Activated B cell treated with CpG ODN at 0.5 μM for 24 hours (primary cell): Measurements from ENCODE around the gene ZC3H18. TPM values are rescaled to one million over a fixed set of nuclear protein-coding genes. Genes with fewer than 3 reads are reported as not detected.

Source experiments
- ATAC-seq: fragments of 200-7000 bp; cut with Tn5 transposase; one replicate; pipeline ENCODE4 v1.10.0; 2021; ENCODE audit warnings: low read depth, mild to moderate bottlenecking, moderate library complexity
- CTCF ChIA-PET: fragments of 350-600 bp; sonication (Branson Sonifier 250); formaldehyde crosslinking; loops from one replicate; lab custom pipeline; 2021; ENCODE audit warnings: antibody characterized with exemption; lab: Charles Lee
- POLR2A ChIA-PET: fragments of 350-600 bp; sonication (Branson Sonifier 250); formaldehyde crosslinking; loops from one replicate; lab custom pipeline; 2021; ENCODE audit warnings: antibody characterized with exemption; lab: Charles Lee
- DNase-seq: peaks from one replicate; pipeline ENCODE4 v3.0.0; 2022
- H3K27ac Mint-ChIP-seq: one replicate; pipeline ENCODE4 v1.8.0; 2020; ENCODE audit warnings: mixed read lengths
- H3K27me3 Mint-ChIP-seq: one replicate; pipeline ENCODE4 v1.8.0; 2021; ENCODE audit warnings: mixed read lengths
- H3K36me3 Mint-ChIP-seq: one replicate; pipeline ENCODE4 v1.8.0; 2021; ENCODE audit warnings: low read depth, mixed read lengths
- H3K4me1 Mint-ChIP-seq: one replicate; pipeline ENCODE4 v1.8.0; 2021; ENCODE audit warnings: mixed read lengths
- H3K4me3 Mint-ChIP-seq: one replicate; pipeline ENCODE4 v1.8.0; 2020; ENCODE audit warnings: mild to moderate bottlenecking, mixed read lengths
- H3K9me3 Mint-ChIP-seq: one replicate; pipeline ENCODE4 v1.8.0; 2020; ENCODE audit warnings: mixed read lengths
- intact Hi-C: fragments of 100-400 bp; cut with micrococcal nuclease; formaldehyde crosslinking; loops from one replicate; pipeline ENCODE4 v1.15.1; 2024
- total RNA-seq: library from RNA; stranded (reverse); gene quantifications from 2 replicates; pipeline ENCODE4 v1.2.3, GENCODE V29; 2022
- TF ChIP-seq, protein P1 (sequence below): fragments of 200-600 bp; IDR thresholded peaks from one replicate; pipeline ENCODE4 v1.8.0; 2022; ENCODE audit warnings: antibody characterized with exemption, mild to moderate bottlenecking

Gene ZC3H18
- total RNA-seq, 1 donor from 2014 or later = 74.2 TPM

GRCh38 chr16:88593061-88593460, 22.9 kb downstream of the ZC3H18 start:
- TF ChIP-seq, protein P1, sequence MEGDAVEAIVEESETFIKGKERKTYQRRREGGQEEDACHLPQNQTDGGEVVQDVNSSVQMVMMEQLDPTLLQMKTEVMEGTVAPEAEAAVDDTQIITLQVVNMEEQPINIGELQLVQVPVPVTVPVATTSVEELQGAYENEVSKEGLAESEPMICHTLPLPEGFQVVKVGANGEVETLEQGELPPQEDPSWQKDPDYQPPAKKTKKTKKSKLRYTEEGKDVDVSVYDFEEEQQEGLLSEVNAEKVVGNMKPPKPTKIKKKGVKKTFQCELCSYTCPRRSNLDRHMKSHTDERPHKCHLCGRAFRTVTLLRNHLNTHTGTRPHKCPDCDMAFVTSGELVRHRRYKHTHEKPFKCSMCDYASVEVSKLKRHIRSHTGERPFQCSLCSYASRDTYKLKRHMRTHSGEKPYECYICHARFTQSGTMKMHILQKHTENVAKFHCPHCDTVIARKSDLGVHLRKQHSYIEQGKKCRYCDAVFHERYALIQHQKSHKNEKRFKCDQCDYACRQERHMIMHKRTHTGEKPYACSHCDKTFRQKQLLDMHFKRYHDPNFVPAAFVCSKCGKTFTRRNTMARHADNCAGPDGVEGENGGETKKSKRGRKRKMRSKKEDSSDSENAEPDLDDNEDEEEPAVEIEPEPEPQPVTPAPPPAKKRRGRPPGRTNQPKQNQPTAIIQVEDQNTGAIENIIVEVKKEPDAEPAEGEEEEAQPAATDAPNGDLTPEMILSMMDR = no peak
- Mint-ChIP-seq H3K4me3 (no peak overlapping the region), H3K9me3 (no peaks in the 10 kb centered on the region), H3K36me3 (peaks cover 55% of the 10 kb centered on the region), H3K27ac (no peak overlapping the region), H3K4me1 (peaks cover 8% of the 10 kb centered on the region), H3K27me3 (no peaks in the 10 kb centered on the region)
- CTCF ChIA-PET = no interaction called here
- ATAC-seq (no peak), DNase-seq (no peak)
- intact Hi-C loops = no loop called here
- POLR2A ChIA-PET = no interaction called here

DNA sequence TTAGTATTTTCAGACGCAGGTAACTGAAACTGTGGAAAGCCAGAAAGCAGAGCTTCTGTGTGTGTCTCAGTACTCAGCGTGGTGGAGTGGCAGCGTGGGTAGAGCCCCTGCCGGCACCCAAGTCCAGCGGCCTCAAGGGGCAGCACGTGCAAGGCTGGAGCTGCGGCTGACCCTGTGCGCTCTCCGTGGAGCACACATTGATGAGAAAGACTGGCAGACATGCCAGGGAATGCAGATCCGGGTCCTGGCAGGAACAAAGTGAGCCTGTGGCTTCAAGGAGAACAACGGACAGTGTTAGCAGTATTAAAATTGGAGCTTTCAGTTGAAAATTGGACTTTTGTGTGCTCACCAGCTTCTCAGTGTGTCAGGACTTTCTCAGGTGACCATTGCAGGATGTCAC, 23.3 kb downstream of the ZC3H18 start:
- H3K4me1 Mint-ChIP-seq = peaks cover 8% of the 10 kb centered on the region
- H3K9me3 Mint-ChIP-seq = no peaks in the 10 kb centered on the region
- intact Hi-C loops = no loop called here
- TF ChIP-seq, protein P1 = no peak
- ChIA-PET POLR2A (no interaction called here), CTCF (no interaction called here)
- no peak overlapping the region for H3K4me3 Mint-ChIP-seq
- H3K27ac Mint-ChIP-seq = no peak overlapping the region
- no peak for DNase-seq
- no peaks in the 10 kb centered on the region for H3K27me3 Mint-ChIP-seq
- H3K36me3 Mint-ChIP-seq = peaks cover 55% of the 10 kb centered on the region
- no peak for ATAC-seq

DNA sequence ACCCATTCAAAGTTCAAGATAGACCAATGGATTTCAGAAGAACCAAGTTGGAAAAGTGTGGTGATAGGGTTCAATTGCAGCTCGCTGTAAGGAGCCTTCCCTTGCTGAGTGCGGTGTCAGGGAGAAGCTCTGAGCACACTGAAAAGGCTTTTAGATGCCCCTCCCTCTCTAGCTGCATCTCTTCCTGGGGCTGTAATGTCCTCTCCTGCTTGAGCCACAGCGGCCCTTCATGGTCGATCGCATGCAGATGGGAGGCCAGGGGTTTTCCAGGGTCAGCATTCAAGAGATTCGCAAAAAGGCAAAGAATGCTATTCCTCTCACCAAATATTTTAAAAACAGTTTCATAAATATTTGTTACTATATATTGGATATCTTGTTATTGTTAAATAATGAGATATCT, 23.7 kb downstream of the ZC3H18 start:
- intact Hi-C loops = no loop called here
- Mint-ChIP-seq H3K27me3 (no peaks in the 10 kb centered on the region), H3K27ac (no peak overlapping the region), H3K9me3 (no peaks in the 10 kb centered on the region), H3K4me1 (peaks cover 8% of the 10 kb centered on the region), H3K4me3 (no peak overlapping the region), H3K36me3 (peaks cover 54% of the 10 kb centered on the region)
- DNase-seq (no peak), ATAC-seq (no peak)
- ChIA-PET CTCF (no interaction called here), POLR2A (no interaction called here)
- TF ChIP-seq, protein P1 = no peak

DNA sequence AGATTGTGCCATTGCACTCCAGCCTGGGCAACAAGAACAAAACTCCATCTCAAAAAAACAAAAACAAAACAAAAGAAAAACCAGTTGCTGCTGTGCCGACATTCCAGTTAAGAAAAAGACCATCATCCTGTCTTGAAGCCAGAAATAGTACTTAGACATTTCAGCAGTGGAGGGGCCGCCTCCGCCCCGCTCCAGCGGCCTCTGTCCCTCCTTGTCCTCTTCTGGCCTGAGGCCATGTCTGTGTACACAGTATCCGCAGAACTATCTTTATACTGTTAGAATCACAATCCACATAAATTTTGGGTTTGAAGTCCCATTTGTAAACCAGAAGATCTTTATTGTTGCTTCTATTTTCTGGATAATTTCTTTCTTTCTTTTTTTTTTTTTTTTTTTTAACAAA, 24.9 kb downstream of the ZC3H18 start:
- TF ChIP-seq, protein P1 = no peak
- intact Hi-C loops = no loop called here
- Mint-ChIP-seq H3K36me3 (peaks cover 55% of the 10 kb centered on the region), H3K4me1 (peaks cover 8% of the 10 kb centered on the region), H3K27ac (no peak overlapping the region), H3K9me3 (no peaks in the 10 kb centered on the region), H3K4me3 (no peak overlapping the region), H3K27me3 (no peaks in the 10 kb centered on the region)
- ATAC-seq (no peak), DNase-seq (no peak)
- POLR2A ChIA-PET = no interaction called here
- CTCF ChIA-PET = no interaction called here

DNA sequence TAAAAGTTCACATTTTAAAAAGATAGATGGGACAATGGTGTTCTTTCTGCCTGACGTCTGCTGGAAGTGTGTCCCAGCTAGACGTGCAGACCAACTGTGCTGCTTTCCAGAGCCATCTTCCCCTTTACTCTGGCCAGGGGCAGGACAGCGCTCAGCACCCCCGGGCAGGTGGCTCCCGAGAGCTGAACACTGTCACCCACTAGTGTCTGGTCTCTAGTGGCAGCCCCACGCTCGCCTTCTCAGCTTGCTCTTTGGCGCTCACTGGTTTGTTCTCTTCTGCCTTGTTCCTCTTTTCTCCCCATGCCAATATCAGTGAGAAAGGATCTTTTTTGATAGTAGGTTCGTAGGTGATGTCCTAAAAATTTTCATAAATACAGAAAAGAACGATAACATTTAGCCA, 25.7 kb downstream of the ZC3H18 start:
- ChIA-PET POLR2A (no interaction called here), CTCF (no interaction called here)
- Mint-ChIP-seq H3K4me1 (peaks cover 8% of the 10 kb centered on the region), H3K27me3 (no peaks in the 10 kb centered on the region), H3K4me3 (no peak overlapping the region), H3K27ac (no peak overlapping the region), H3K9me3 (no peaks in the 10 kb centered on the region), H3K36me3 (peaks cover 57% of the 10 kb centered on the region)
- TF ChIP-seq, protein P1 = no peak
- intact Hi-C loops = no loop called here
- DNase-seq (no peak), ATAC-seq (no peak)
